A673 (cell line): ENCODE measurements around the gene BOLA1. TPM values are rescaled to one million over a fixed set of nuclear protein-coding genes. Genes with fewer than 3 reads are reported as not detected.
"Not testable (repeated sequence)": the region's sequence is repeated elsewhere in the genome, so short reads cannot be mapped to it uniquely, and the experiment has no call there.

Experiments
- BruUV-seq: library from RNA; stranded (reverse); fragments of 400-500 nt; replicated peaks from 2 replicates; lab custom pipeline; 2021; lab: Mats Ljungman, UMichigan
- CTCF ChIA-PET: fragments of 300-600 bp; sonication (Branson Sonifier 250); formaldehyde crosslinking; loops from one replicate; lab custom pipeline; 2022; ENCODE audit warnings: antibody characterized with exemption; lab: Charles Lee
- POLR2A ChIA-PET: fragments of 300-600 bp; sonication (Branson Sonifier 250); formaldehyde crosslinking; loops from one replicate; lab custom pipeline; 2022; ENCODE audit warnings: antibody characterized with exemption; ENCODE audit not compliant: low non-redundant PET; lab: Charles Lee
- DNase-seq: peaks from one replicate; pipeline ENCODE4 v3.0.0-alpha.2; 2015; ENCODE audit warnings: low spot score
- H3K27ac ChIP-seq: fragments of 200-600 bp; sonication (generic); 2 replicates; pipeline ENCODE4 v1.5.1; 2016; ENCODE audit warnings: mixed run types, low read depth, mild to moderate bottlenecking, mixed read lengths, antibody characterized with exemption, low read length; ENCODE audit not compliant: poor library complexity, severe bottlenecking
- H3K27me3 ChIP-seq: fragments of 200-600 bp; sonication (generic); replicated peaks from 2 replicates; pipeline ENCODE4 v1.6.1; 2017; ENCODE audit warnings: mixed run types, low read depth, mild to moderate bottlenecking, mixed read lengths, antibody characterized with exemption, low read length; ENCODE audit not compliant: insufficient read depth, poor library complexity
- H3K36me3 ChIP-seq: fragments of 200-600 bp; sonication (generic); 2 replicates; pipeline ENCODE4 v1.6.1; 2016; ENCODE audit warnings: mixed run types, mild to moderate bottlenecking, mixed read lengths, antibody characterized with exemption, low read length; ENCODE audit not compliant: insufficient read depth, poor library complexity, severe bottlenecking
- H3K4me1 ChIP-seq: fragments of 200-600 bp; sonication (generic); 2 replicates; pipeline ENCODE4 v1.6.1; 2017; ENCODE audit warnings: mixed run types, mild to moderate bottlenecking, mixed read lengths, antibody characterized with exemption, low read length; ENCODE audit not compliant: insufficient read depth, poor library complexity, severe bottlenecking
- H3K4me3 ChIP-seq: fragments of 200-600 bp; sonication (generic); 2 replicates; pipeline ENCODE4 v1.5.1; 2016; ENCODE audit warnings: low read depth, mixed run types, mild to moderate bottlenecking, mixed read lengths, low read length; ENCODE audit not compliant: poor library complexity, severe bottlenecking
- H3K9me3 ChIP-seq: fragments of 200-600 bp; sonication (generic); 2 replicates; pipeline ENCODE4 v1.6.1; 2016; ENCODE audit warnings: mixed run types, low read depth, mild to moderate bottlenecking, mixed read lengths, antibody characterized with exemption, low read length; ENCODE audit not compliant: poor library complexity, severe bottlenecking
- EZH2 ChIP-seq: fragments of 200-600 bp; sonication (generic); IDR thresholded peaks from 2 replicates; pipeline ENCODE4 v1.6.1; 2017; ENCODE audit warnings: borderline replicate concordance, low read depth, mild to moderate bottlenecking, mixed read lengths, antibody characterized with exemption, low read length; ENCODE audit not compliant: poor library complexity, severe bottlenecking
- intact Hi-C: fragments of 100-400 bp; cut with micrococcal nuclease; formaldehyde crosslinking; loops from one replicate; pipeline ENCODE4 v1.10.0; 2022; ENCODE audit not compliant: unreplicated experiment
- total RNA-seq: library from RNA; stranded (reverse); gene quantifications from 2 replicates; pipeline ENCODE4 v1.2.3, GENCODE V29; 2021
- TF ChIP-seq, protein P1 (sequence below): fragments of 300-800, 200-600 bp; sonication (generic); conservative IDR thresholded peaks from 2 replicates; pipeline ENCODE4 v1.5.1; 2017; ENCODE audit warnings: low read depth, mild to moderate bottlenecking, antibody characterized with exemption, low read length, moderate library complexity, mixed read lengths

The BOLA1 gene
- total RNA-seq, 1 experiment from 2014 or later, result 15.7 TPM

DNA sequence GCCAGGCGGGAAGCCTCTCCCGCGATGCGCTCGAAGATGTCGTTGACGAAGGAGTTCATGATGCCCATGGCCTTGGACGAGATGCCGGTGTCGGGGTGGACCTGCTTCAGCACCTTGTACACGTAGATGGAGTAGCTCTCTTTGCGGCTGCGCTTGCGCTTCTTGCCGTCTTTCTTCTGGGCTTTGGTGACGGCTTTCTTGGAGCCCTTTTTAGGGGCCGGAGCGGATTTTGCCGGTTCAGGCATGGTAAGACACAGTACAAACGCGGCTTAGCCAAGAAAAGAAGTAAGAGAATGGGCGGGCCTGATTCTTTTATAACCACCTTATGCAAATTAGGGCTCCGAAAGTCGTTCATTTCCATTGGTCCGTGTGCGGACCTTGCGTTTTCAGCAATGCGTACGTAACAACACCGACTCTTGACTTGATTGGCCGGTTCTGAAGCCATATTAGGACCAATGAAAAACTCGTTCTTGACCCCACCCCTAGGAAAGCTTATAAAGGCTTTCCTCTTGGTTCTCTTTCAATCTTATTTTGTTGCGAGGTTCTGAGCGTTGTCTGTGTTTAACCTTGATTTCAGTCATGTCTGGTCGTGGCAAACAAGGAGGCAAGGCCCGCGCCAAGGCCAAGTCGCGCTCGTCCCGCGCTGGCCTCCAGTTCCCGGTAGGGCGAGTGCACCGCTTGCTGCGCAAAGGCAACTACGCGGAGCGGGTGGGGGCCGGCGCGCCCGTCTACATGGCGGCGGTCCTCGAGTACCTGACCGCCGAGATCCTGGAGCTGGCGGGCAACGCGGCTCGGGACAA lies 12.8 kb upstream of the BOLA1 start:
- CTCF ChIA-PET, result interaction anchor here (1.0 kb wide), 1 partner anchor 56 kb away, joined by 3 read pairs; no protein-coding TSS in a partner anchor
- peak overlapping the region; percentile 68 for H3K4me3 ChIP-seq

DNA sequence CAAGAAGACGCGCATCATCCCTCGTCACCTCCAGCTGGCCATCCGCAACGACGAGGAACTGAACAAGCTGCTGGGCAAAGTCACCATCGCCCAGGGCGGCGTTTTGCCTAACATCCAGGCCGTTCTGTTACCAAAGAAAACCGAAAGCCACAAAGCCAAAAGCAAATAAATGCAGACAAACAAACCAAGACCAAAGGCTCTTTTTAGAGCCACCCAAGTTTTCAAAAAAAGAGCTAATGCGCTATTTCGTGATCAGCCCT lies 12.2 kb upstream of the BOLA1 start:
- not testable (repeated sequence) for H3K4me1 ChIP-seq, H3K36me3 ChIP-seq, BruUV-seq, DNase-seq, H3K27me3 ChIP-seq, H3K9me3 ChIP-seq
- CTCF ChIA-PET, result interaction anchor here (2.1 kb wide), 1 partner anchor 300 kb away, joined by 10 read pairs; no protein-coding TSS in a partner anchor
- intact Hi-C loops, result loop anchor here (2.0 kb wide), 1 partner anchor 180 kb away; the partner anchor contains the start of gene VPS45
- Histone ChIP-seq H3K4me3 (peak overlapping the region; percentile 68), H3K27ac (peak overlapping the region; percentile 98)
- POLR2A ChIA-PET, result interaction anchor here (0.6 to 1.4 kb wide), 4 partner anchors 13 to 123 kb away, joined by 3 to 8 read pairs (median 4); partner anchors contain the start of gene BOLA1

More for the DNA sequence above, 12.8 kb upstream of the BOLA1 start:
- no peaks in the 10 kb centered on the region for H3K27me3 ChIP-seq
- no peaks in the 10 kb centered on the region for H3K9me3 ChIP-seq
- no peaks in the 10 kb centered on the region for H3K4me1 ChIP-seq
- intact Hi-C loops, result loop anchor here (2.0 kb wide), 1 partner anchor 180 kb away; the partner anchor contains the start of gene VPS45
- no peak for TF ChIP-seq EZH2
- TF ChIP-seq, protein P1, sequence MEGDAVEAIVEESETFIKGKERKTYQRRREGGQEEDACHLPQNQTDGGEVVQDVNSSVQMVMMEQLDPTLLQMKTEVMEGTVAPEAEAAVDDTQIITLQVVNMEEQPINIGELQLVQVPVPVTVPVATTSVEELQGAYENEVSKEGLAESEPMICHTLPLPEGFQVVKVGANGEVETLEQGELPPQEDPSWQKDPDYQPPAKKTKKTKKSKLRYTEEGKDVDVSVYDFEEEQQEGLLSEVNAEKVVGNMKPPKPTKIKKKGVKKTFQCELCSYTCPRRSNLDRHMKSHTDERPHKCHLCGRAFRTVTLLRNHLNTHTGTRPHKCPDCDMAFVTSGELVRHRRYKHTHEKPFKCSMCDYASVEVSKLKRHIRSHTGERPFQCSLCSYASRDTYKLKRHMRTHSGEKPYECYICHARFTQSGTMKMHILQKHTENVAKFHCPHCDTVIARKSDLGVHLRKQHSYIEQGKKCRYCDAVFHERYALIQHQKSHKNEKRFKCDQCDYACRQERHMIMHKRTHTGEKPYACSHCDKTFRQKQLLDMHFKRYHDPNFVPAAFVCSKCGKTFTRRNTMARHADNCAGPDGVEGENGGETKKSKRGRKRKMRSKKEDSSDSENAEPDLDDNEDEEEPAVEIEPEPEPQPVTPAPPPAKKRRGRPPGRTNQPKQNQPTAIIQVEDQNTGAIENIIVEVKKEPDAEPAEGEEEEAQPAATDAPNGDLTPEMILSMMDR, result no peak
- BruUV-seq, result TSS peak; percentile 95
- H3K27ac ChIP-seq, result peak overlapping the region; percentile 98
- POLR2A ChIA-PET, result interaction anchor here (0.5 to 1.4 kb wide), 8 partner anchors 13 to 433 kb away, joined by 3 to 17 read pairs (median 4); partner anchors contain the start of gene BOLA1
- DNase-seq, result peak; percentile 99
- H3K36me3 ChIP-seq, result no peaks in the 10 kb centered on the region

GRCh38 chr1:149887456-149888246 lies 11.7 kb upstream of the BOLA1 start:
- POLR2A ChIA-PET, result interaction anchor here (0.7 to 1.1 kb wide), 3 partner anchors 122 to 320 kb away, joined by 3 to 5 read pairs (median 4); no protein-coding TSS in a partner anchor

More at GRCh38 chr1:149887456-149888246, 11.7 kb upstream of the BOLA1 start:
- peak; percentile 98 for DNase-seq
- H3K27ac ChIP-seq, result peak overlapping the region; percentile 98
- peak overlapping the region; percentile 68 for H3K4me3 ChIP-seq
- H3K36me3 ChIP-seq, result no peaks in the 10 kb centered on the region
- CTCF ChIA-PET, result interaction anchor here (0.6 to 2.1 kb wide), 3 partner anchors 162 to 299 kb away, joined by 3 to 11 read pairs (median 10); no protein-coding TSS in a partner anchor
- no peaks in the 10 kb centered on the region for H3K9me3 ChIP-seq
- intact Hi-C loops, result loop anchor here (2.0 kb wide), 1 partner anchor 179 kb away; the partner anchor contains the start of gene VPS45
- no peaks in the 10 kb centered on the region for H3K27me3 ChIP-seq
- H3K4me1 ChIP-seq, result no peaks in the 10 kb centered on the region
- no peak for TF ChIP-seq EZH2
- TF ChIP-seq, protein P1, result no peak
- BruUV-seq, result TSS peak; percentile 34
